ENCODE results near the gene SLC30A10.
"Not testable (repeated sequence)": the region's sequence is repeated elsewhere in the genome, so short reads cannot be mapped to it uniquely, and the experiment has no call there.

SLC30A10 gene

GRCh38 chr1:219898375-219898774, 30.0 kb downstream of the SLC30A10 start:
- Histone ChIP-seq H2BK120ac (ENCODE audit: low read depth, low read length) (no peak overlapping the region), H3K4me2 (ENCODE audit: insufficient read depth, low read length, poor library complexity, severe bottlenecking) (no peak overlapping the region), H3K14ac (ENCODE audit: low read length) (no peak overlapping the region), H3K9ac (ENCODE audit: low read depth, low read length, poor library complexity) (no peak overlapping the region), H3K79me1 (ENCODE audit: low read depth, low read length) (no peaks in the 10 kb centered on the region), H3K36me3 (replicated peaks in 1 of 2; ENCODE audit: control insufficient read depth in 2 of 2, insufficient read depth in 2 of 2, low read length in 2 of 2) (no peaks in the 10 kb centered on the region), H4K91ac (ENCODE audit: low read depth, low read length, poor library complexity) (no peak overlapping the region), H2BK5ac (ENCODE audit: low read length) (no peak overlapping the region), H2BK15ac (ENCODE audit: low read length) (no peak overlapping the region), H3K23ac (ENCODE audit: low read depth, low read length, poor library complexity) (no peak overlapping the region), H2AFZ (ENCODE audit: low read length) (no peak overlapping the region), H2AK5ac (ENCODE audit: low read depth, low read length) (no peak overlapping the region), H3K4me3 (ENCODE audit: low read length in 2 of 2) (no peak overlapping the region), H3K27me3 (ENCODE audit: control insufficient read depth in 3 of 3, insufficient read depth in 3 of 3, low read depth in 1 of 3, low read length in 3 of 3) (peaks cover 0 to 4% (median 0%) of the 10 kb centered on the region in 3 experiments), H3K9me3 (replicated peaks in 1 of 2; ENCODE audit: control insufficient read depth in 2 of 2, insufficient read depth in 1 of 2, low read depth in 1 of 2, low read length in 2 of 2) (no peaks in the 10 kb centered on the region), H4K8ac (ENCODE audit: low read depth, low read length) (no peak overlapping the region), H2BK12ac (ENCODE audit: low read length) (no peak overlapping the region), H3K18ac (ENCODE audit: low read length) (no peak overlapping the region), H3K27ac (replicated peaks; ENCODE audit: low read length) (no peak overlapping the region), H3K4ac (ENCODE audit: low read length) (no peak overlapping the region), H3K4me1 (ENCODE audit: control insufficient read depth in 2 of 2, insufficient read depth in 1 of 2, low read depth in 1 of 2, low read length in 2 of 2) (no peaks in the 10 kb centered on the region)
- WGBS, 2 donors (ENCODE audit: extremely low coverage in 2 of 2, insufficient read length in 2 of 2, insufficient replicate concordance in 1 of 2) = no CpG with 5 or more reads among the region's 5 CpGs
- no peak for DNase-seq (ENCODE audit: low spot score)

GRCh38 chr1:219897914-219898313, 30.4 kb downstream of the SLC30A10 start:
- peaks cover 0 to 4% (median 0%) of the 10 kb centered on the region in 3 experiments for H3K27me3 ChIP-seq (ENCODE audit: control insufficient read depth in 3 of 3, insufficient read depth in 3 of 3, low read depth in 1 of 3, low read length in 3 of 3)
- H3K27ac ChIP-seq (replicated peaks; ENCODE audit: low read length) = no peak overlapping the region

GRCh38 chr1:219892271-219892670, 36.1 kb downstream of the SLC30A10 start:
- WGBS, 2 donors (ENCODE audit: extremely low coverage in 2 of 2, insufficient read length in 2 of 2, insufficient replicate concordance in 1 of 2) = no CpG with 5 or more reads among the region's 1 CpG
- H3K23ac ChIP-seq (ENCODE audit: low read depth, low read length, poor library complexity); H3K4me2 ChIP-seq (ENCODE audit: insufficient read depth, low read length, poor library complexity, severe bottlenecking); H3K18ac ChIP-seq (ENCODE audit: low read length); H2BK5ac ChIP-seq (ENCODE audit: low read length); H4K91ac ChIP-seq (ENCODE audit: low read depth, low read length, poor library complexity); H3K4me1 ChIP-seq (ENCODE audit: control insufficient read depth in 2 of 2, insufficient read depth in 1 of 2, low read depth in 1 of 2, low read length in 2 of 2); H3K14ac ChIP-seq (ENCODE audit: low read length); H3K9ac ChIP-seq (ENCODE audit: low read depth, low read length, poor library complexity); H3K27ac ChIP-seq (replicated peaks; ENCODE audit: low read length); H3K4me3 ChIP-seq (ENCODE audit: low read length in 2 of 2); H3K79me1 ChIP-seq (ENCODE audit: low read depth, low read length); H2BK12ac ChIP-seq (ENCODE audit: low read length); H3K27me3 ChIP-seq (ENCODE audit: control insufficient read depth in 3 of 3, insufficient read depth in 3 of 3, low read depth in 1 of 3, low read length in 3 of 3); H2AFZ ChIP-seq (ENCODE audit: low read length); H3K9me3 ChIP-seq (replicated peaks in 1 of 2; ENCODE audit: control insufficient read depth in 2 of 2, insufficient read depth in 1 of 2, low read depth in 1 of 2, low read length in 2 of 2); H2BK120ac ChIP-seq (ENCODE audit: low read depth, low read length); H2AK5ac ChIP-seq (ENCODE audit: low read depth, low read length); H2BK15ac ChIP-seq (ENCODE audit: low read length); DNase-seq (ENCODE audit: low spot score); H4K8ac ChIP-seq (ENCODE audit: low read depth, low read length); H3K36me3 ChIP-seq (replicated peaks in 1 of 2; ENCODE audit: control insufficient read depth in 2 of 2, insufficient read depth in 2 of 2, low read length in 2 of 2); H3K4ac ChIP-seq (ENCODE audit: low read length): not testable (repeated sequence)

More at GRCh38 chr1:219897914-219898313, 30.4 kb downstream of the SLC30A10 start:
- H4K91ac ChIP-seq (ENCODE audit: low read depth, low read length, poor library complexity) = no peak overlapping the region
- no peak overlapping the region for H4K8ac ChIP-seq (ENCODE audit: low read depth, low read length)
- no peak overlapping the region for H3K9ac ChIP-seq (ENCODE audit: low read depth, low read length, poor library complexity)
- no peak overlapping the region for H2AFZ ChIP-seq (ENCODE audit: low read length)
- H3K4me2 ChIP-seq (ENCODE audit: insufficient read depth, low read length, poor library complexity, severe bottlenecking) = no peak overlapping the region
- H2BK120ac ChIP-seq (ENCODE audit: low read depth, low read length) = no peak overlapping the region
- no peaks in the 10 kb centered on the region for H3K4me1 ChIP-seq (ENCODE audit: control insufficient read depth in 2 of 2, insufficient read depth in 1 of 2, low read depth in 1 of 2, low read length in 2 of 2)
- no peak overlapping the region for H2BK5ac ChIP-seq (ENCODE audit: low read length)
- no peaks in the 10 kb centered on the region for H3K9me3 ChIP-seq (replicated peaks in 1 of 2; ENCODE audit: control insufficient read depth in 2 of 2, insufficient read depth in 1 of 2, low read depth in 1 of 2, low read length in 2 of 2)
- WGBS, 2 donors (ENCODE audit: extremely low coverage in 2 of 2, insufficient read length in 2 of 2, insufficient replicate concordance in 1 of 2) = no CpG with 5 or more reads among the region's 5 CpGs
- H3K14ac ChIP-seq (ENCODE audit: low read length) = no peak overlapping the region
- no peak overlapping the region for H2AK5ac ChIP-seq (ENCODE audit: low read depth, low read length)
- H3K23ac ChIP-seq (ENCODE audit: low read depth, low read length, poor library complexity) = no peak overlapping the region
- no peak overlapping the region for H3K4ac ChIP-seq (ENCODE audit: low read length)
- H3K79me1 ChIP-seq (ENCODE audit: low read depth, low read length) = no peaks in the 10 kb centered on the region
- no peak overlapping the region for H2BK12ac ChIP-seq (ENCODE audit: low read length)
- H2BK15ac ChIP-seq (ENCODE audit: low read length) = no peak overlapping the region
- H3K36me3 ChIP-seq (replicated peaks in 1 of 2; ENCODE audit: control insufficient read depth in 2 of 2, insufficient read depth in 2 of 2, low read length in 2 of 2) = no peaks in the 10 kb centered on the region
- no peak overlapping the region for H3K18ac ChIP-seq (ENCODE audit: low read length)
- no peak for DNase-seq (ENCODE audit: low spot score)
- H3K4me3 ChIP-seq (ENCODE audit: low read length in 2 of 2) = no peak overlapping the region

GRCh38 chr1:219891846-219892245, 36.5 kb downstream of the SLC30A10 start:
- H3K4me3 ChIP-seq (ENCODE audit: low read length in 2 of 2); H4K91ac ChIP-seq (ENCODE audit: low read depth, low read length, poor library complexity); H3K4ac ChIP-seq (ENCODE audit: low read length); H3K27me3 ChIP-seq (ENCODE audit: control insufficient read depth in 3 of 3, insufficient read depth in 3 of 3, low read depth in 1 of 3, low read length in 3 of 3); H2BK120ac ChIP-seq (ENCODE audit: low read depth, low read length); H3K36me3 ChIP-seq (replicated peaks in 1 of 2; ENCODE audit: control insufficient read depth in 2 of 2, insufficient read depth in 2 of 2, low read length in 2 of 2); H3K9me3 ChIP-seq (replicated peaks in 1 of 2; ENCODE audit: control insufficient read depth in 2 of 2, insufficient read depth in 1 of 2, low read depth in 1 of 2, low read length in 2 of 2); H3K27ac ChIP-seq (replicated peaks; ENCODE audit: low read length); H3K4me2 ChIP-seq (ENCODE audit: insufficient read depth, low read length, poor library complexity, severe bottlenecking); H3K4me1 ChIP-seq (ENCODE audit: control insufficient read depth in 2 of 2, insufficient read depth in 1 of 2, low read depth in 1 of 2, low read length in 2 of 2); H2AK5ac ChIP-seq (ENCODE audit: low read depth, low read length); H2BK5ac ChIP-seq (ENCODE audit: low read length); H2BK15ac ChIP-seq (ENCODE audit: low read length); H3K79me1 ChIP-seq (ENCODE audit: low read depth, low read length); H3K18ac ChIP-seq (ENCODE audit: low read length); H2BK12ac ChIP-seq (ENCODE audit: low read length); H3K14ac ChIP-seq (ENCODE audit: low read length); H3K9ac ChIP-seq (ENCODE audit: low read depth, low read length, poor library complexity); H2AFZ ChIP-seq (ENCODE audit: low read length); H4K8ac ChIP-seq (ENCODE audit: low read depth, low read length); DNase-seq (ENCODE audit: low spot score); H3K23ac ChIP-seq (ENCODE audit: low read depth, low read length, poor library complexity): not testable (repeated sequence)
- no CpG with 5 or more reads among the region's 4 CpGs for WGBS, 2 donors (ENCODE audit: extremely low coverage in 2 of 2, insufficient read length in 2 of 2, insufficient replicate concordance in 1 of 2)

All from neuronal stem cell (in vitro differentiated cells).